Measurements from ENCODE around the gene CEPT1.

CEPT1 gene

GRCh38 chr1:111147948-111148347 is 7.9 kb downstream of the CEPT1 start:
- DNase-seq = no peak

GRCh38 chr1:111148376-111148881 is 8.4 kb downstream of the CEPT1 start:
- DNase-seq = no peak

GRCh38 chr1:111151838-111152237 is 11.8 kb downstream of the CEPT1 start:
- no peak for DNase-seq

- DNase-seq = no peak
These were observed 14.3 kb downstream of the CEPT1 start for GRCh38 chr1:111154021-111154999.

GRCh38 chr1:111157431-111157830 is 17.4 kb downstream of the CEPT1 start:
- no peak for DNase-seq

- DNase-seq = no peak
These were observed 21.9 kb downstream of the CEPT1 start for GRCh38 chr1:111161843-111162487.

GRCh38 chr1:111162488-111162880 is 22.5 kb downstream of the CEPT1 start:
- DNase-seq = no peak

- no peak for DNase-seq
These were observed 23.3 kb downstream of the CEPT1 start for GRCh38 chr1:111163363-111163762.

GRCh38 chr1:111164151-111164550 is 24.1 kb downstream of the CEPT1 start:
- DNase-seq = no peak

GRCh38 chr1:111172463-111172862 is 32.4 kb downstream of the CEPT1 start:
- DNase-seq = no peak

- no peak for DNase-seq
These were observed 34.0 kb downstream of the CEPT1 start for GRCh38 chr1:111174070-111174469.

GRCh38 chr1:111175349-111175748 is 35.3 kb downstream of the CEPT1 start:
- DNase-seq = no peak

- DNase-seq = no peak
These were observed 36.7 kb downstream of the CEPT1 start for GRCh38 chr1:111176678-111177077.

- DNase-seq = no peak
These were observed 40.0 kb downstream of the CEPT1 start for GRCh38 chr1:111179968-111180533.

- DNase-seq = no peak
These were observed 42.0 kb downstream of the CEPT1 start for GRCh38 chr1:111182052-111182451.

- DNase-seq = no peak
These were observed 43.5 kb downstream of the CEPT1 start for GRCh38 chr1:111183308-111184069.

- no peak for DNase-seq
These were observed 44.6 kb downstream of the CEPT1 start for GRCh38 chr1:111184663-111185062.

- no peak for DNase-seq
These were observed 51.0 kb downstream of the CEPT1 start for GRCh38 chr1:111190931-111191451.

GRCh38 chr1:111191496-111191895 is 51.5 kb downstream of the CEPT1 start:
- DNase-seq = no peak

- no peak for DNase-seq
These were observed 52.1 kb downstream of the CEPT1 start for GRCh38 chr1:111192074-111192473.

GRCh38 chr1:111192658-111193519 is 52.9 kb downstream of the CEPT1 start:
- no peak for DNase-seq
